Uterus (tissue), 2 donors: ENCODE results near the gene CACNB2.

Experiments
- CTCF ChIP-seq, 4 experiments: fragments of 200-600 bp in 2 of 4; fragments of 450-650 bp in 2 of 4; sonication (generic) in 2 of 4; IDR thresholded peaks; one replicate each; pipeline ENCODE4 v1.5.1; 2016 to 2019; ENCODE audit warnings: antibody characterized with exemption in 4 of 4, mild to moderate bottlenecking in 2 of 4, moderate library complexity in 1 of 4
- POLR2A ChIP-seq, 2 donors: fragments of 450-650 bp; IDR thresholded peaks; one replicate each; pipeline ENCODE4 v1.6.1; 2016; ENCODE audit warnings: antibody characterized with exemption in 2 of 2, mild to moderate bottlenecking in 1 of 2, moderate library complexity in 1 of 2

DNA sequence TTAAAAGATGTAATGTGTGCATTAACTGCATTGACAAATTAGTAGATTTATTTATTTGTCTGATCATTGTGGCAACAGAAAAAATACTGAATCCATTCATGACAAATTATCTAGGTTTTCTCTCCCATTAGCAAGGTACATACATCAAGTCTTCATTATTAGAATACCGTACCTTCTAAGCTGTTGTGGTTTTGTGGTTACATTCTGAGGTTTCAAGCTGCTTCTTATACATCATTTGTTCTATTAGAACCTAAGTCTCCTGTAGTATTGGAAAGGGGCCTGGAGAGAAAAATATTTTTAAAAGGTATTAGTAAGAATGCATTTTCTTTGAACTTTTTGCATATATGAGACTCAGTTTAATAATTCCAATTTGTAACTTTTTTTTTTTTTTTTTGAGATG, 26.3 kb upstream of the CACNB2 start:
- TF ChIP-seq POLR2A (IDR thresholded peaks at IDR 0.05) (no peak), CTCF (IDR thresholded peaks at IDR 0.05) (no peak)
